ENCODE data around the gene SNX25. TPM values are rescaled to one million over a fixed set of nuclear protein-coding genes. Genes with fewer than 3 reads are reported as not detected.
A peak's percentile ranks its signal among the peaks of the same experiment; 100 is the strongest.
"Not testable (repeated sequence)": the region's sequence is repeated elsewhere in the genome, so short reads cannot be mapped to it uniquely, and the experiment has no call there.

Gene SNX25
- total and polyA plus RNA-seq, 2 of the 13 experiments (the other 11 are each of a cell fraction or from before 2014, with no cell fraction given): 23.4 to 23.5 TPM

GRCh38 chr4:185198189-185198588, 11.2 kb upstream of the SNX25 start:
- POLR2A ChIA-PET: interaction anchor here (0.9 kb wide), 1 partner anchor 22 kb away, joined by 4 read pairs; no protein-coding TSS in a partner anchor
- H3K27ac ChIP-seq (ENCODE audit: extremely low read length, insufficient read depth, low read length); H3K36me3 ChIP-seq (replicated peaks in 1 of 2; ENCODE audit: control insufficient read depth in 1 of 2, insufficient read depth in 2 of 2, low read length in 2 of 2); H3K4me3 ChIP-seq (replicated peaks in 1 of 3; ENCODE audit: insufficient read depth in 1 of 3, low read depth in 2 of 3, low read length in 3 of 3); DNase-seq (ENCODE audit: low spot score); H3K4me2 ChIP-seq (ENCODE audit: low read depth, low read length); H4K20me1 ChIP-seq (ENCODE audit: insufficient read depth, low read length); FAIRE-seq; BruUV-seq (replicated peaks); intact Hi-C loops (cut with micrococcal nuclease; ENCODE audit: unreplicated experiment); in situ Hi-C loops (cut with HindIII; ENCODE audit: extremely low pct_ligation_motif_present, low pct_unique_long_range_greater_than_20kb); H2AFZ ChIP-seq (ENCODE audit: low read length); CTCF ChIA-PET (ENCODE audit: low intra/inter-chr PET ratio, low total read pairs); H3K9ac ChIP-seq (ENCODE audit: insufficient read depth, low read depth, low read length); H3K27me3 ChIP-seq (ENCODE audit: control insufficient read depth in 1 of 2, insufficient read depth in 2 of 2, low read length in 2 of 2); ATAC-seq; H3K9me3 ChIP-seq (ENCODE audit: low read length): not testable (repeated sequence)
- WGBS (ENCODE audit: low lambda C conversion rate): 97% methylated on average over 4 of the region's 4 CpGs
- Histone ChIP-seq H3K79me2 (ENCODE audit: insufficient read depth, low read length) (peaks cover 67% of the 10 kb centered on the region), H3K4me1 (ENCODE audit: insufficient read depth, low read length) (peaks cover 35% of the 10 kb centered on the region)

DNA sequence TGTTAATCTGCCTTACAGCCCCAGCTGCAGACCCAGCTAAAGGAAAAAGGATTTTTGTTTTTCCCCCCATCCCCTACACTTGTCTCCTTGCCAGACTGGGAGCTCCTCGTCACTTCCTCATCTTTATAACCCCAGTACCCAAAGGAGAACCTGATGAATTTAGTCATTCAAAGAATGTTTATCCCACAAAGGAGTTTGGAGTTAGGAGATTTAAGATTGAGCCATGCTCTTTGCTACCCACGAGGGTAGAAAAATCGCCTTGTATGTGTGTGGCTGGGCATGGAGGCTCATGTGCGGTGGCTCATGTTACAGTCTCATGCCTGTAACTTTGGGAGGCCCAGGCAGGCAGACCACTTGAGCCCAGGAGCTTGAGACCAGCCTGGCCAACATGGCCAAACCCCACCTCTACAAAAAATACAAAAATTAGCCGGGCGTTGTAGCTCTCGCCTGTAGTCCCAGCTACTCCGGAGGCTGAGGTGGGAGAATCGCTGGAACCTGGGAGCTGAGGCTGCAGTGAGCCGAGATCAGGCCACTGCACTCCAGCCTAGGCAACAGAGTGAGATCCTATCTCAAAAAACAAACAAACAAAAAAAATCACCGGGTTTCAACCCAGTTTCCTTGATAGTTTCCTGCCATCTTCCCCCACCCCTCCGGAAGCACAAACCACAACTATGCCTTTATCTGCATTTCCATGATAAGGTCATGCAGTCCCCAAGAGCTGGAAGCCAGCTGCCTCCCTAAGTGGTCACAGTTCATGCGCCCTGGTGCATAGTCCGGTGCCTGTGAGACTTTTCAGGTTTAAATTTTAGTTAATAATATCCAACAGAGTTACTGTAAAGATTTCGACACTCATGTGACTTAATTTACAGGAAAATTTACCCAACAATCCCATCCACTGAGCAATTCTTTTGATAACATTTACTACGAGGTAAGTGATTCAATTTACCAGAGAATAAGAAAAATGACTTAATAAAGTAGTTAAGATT, 7.1 kb upstream of the SNX25 start:
- Histone ChIP-seq H3K4me1 (ENCODE audit: insufficient read depth, low read length) (peaks cover 50% of the 10 kb centered on the region), H3K27ac (ENCODE audit: extremely low read length, insufficient read depth, low read length) (peak overlapping the region; percentile 96), H3K79me2 (ENCODE audit: insufficient read depth, low read length) (peaks cover 51% of the 10 kb centered on the region), H2AFZ (ENCODE audit: low read length) (no peak overlapping the region), H4K20me1 (ENCODE audit: insufficient read depth, low read length) (no peaks in the 10 kb centered on the region), H3K9ac (ENCODE audit: insufficient read depth, low read depth, low read length) (peak overlapping the region; percentile 97), H3K27me3 (ENCODE audit: control insufficient read depth in 1 of 2, insufficient read depth in 2 of 2, low read length in 2 of 2) (no peaks in the 10 kb centered on the region), H3K36me3 (replicated peaks in 1 of 2; ENCODE audit: control insufficient read depth in 1 of 2, insufficient read depth in 2 of 2, low read length in 2 of 2) (peaks cover 0 to 5% of the 10 kb centered on the region in 2 experiments; a peak in 1 of 5 replicates), H3K4me3 (replicated peaks in 1 of 3; ENCODE audit: insufficient read depth in 1 of 3, low read depth in 2 of 3, low read length in 3 of 3) (peak overlapping the region; percentile 66 to 82 (median 73)), H3K9me3 (ENCODE audit: low read length) (no peaks in the 10 kb centered on the region), H3K4me2 (ENCODE audit: low read depth, low read length) (peak overlapping the region; percentile 98)
- peak; percentile 90 for FAIRE-seq
- ChIA-PET POLR2A (interaction anchor here (0.7 to 3.2 kb wide), 7 partner anchors 9 to 577 kb away, joined by 3 to 16 read pairs (median 4); partner anchors contain the start of gene SLC25A4), CTCF (ENCODE audit: low intra/inter-chr PET ratio, low total read pairs) (no interaction called here)
- in situ Hi-C loops (cut with HindIII; ENCODE audit: extremely low pct_ligation_motif_present, low pct_unique_long_range_greater_than_20kb) (no loop called here), intact Hi-C loops (cut with micrococcal nuclease; ENCODE audit: unreplicated experiment) (loop anchor here (5.0 kb wide), 2 partner anchors 60 to 195 kb away; partner anchors contain the start of genes ANKRD37, LRP2BP and SLC25A4)
- peak; percentile 94 for DNase-seq (ENCODE audit: low spot score)
- peak; percentile 84 for ATAC-seq
- no TSS peak for BruUV-seq (replicated peaks)
- 4% methylated on average over 16 of the region's 16 CpGs for WGBS (ENCODE audit: low lambda C conversion rate)
- TF ChIP-seq JARID2 (CRISPR knock-in tag; IDR thresholded peaks at IDR 0.05; ENCODE audit: insufficient replicate concordance): no peak
- TF ChIP-seq AHR (CRISPR knock-in tag; IDR thresholded peaks at IDR 0.05): no peak
- no peak for TF ChIP-seq FLYWCH1 (CRISPR knock-in tag; IDR thresholded peaks at IDR 0.05)
- TF ChIP-seq ZMAT5 (CRISPR knock-in tag; IDR thresholded peaks at IDR 0.05; ENCODE audit: borderline replicate concordance, low read depth): no peak
- TF ChIP-seq NKX3-1 (CRISPR knock-in tag; IDR thresholded peaks at IDR 0.05): 0 out of 2 replicates have a peak, but pooled peaks have one; percentile 44
- TF ChIP-seq ZNF552 (CRISPR knock-in tag; IDR thresholded peaks at IDR 0.05; ENCODE audit: borderline replicate concordance): no peak
- peak; percentile 76 for TF ChIP-seq PATZ1 (CRISPR knock-in tag; IDR thresholded peaks at IDR 0.05)
- TF ChIP-seq ATF1 (CRISPR knock-in tag; IDR thresholded peaks at IDR 0.05): peak; percentile 25; the same call in 1 of the 2 replicates
